GM12878 (cell line): Measurements from ENCODE around the gene CTBP1. TPM values are rescaled to one million over a fixed set of nuclear protein-coding genes. Genes with fewer than 3 reads are reported as not detected.

Experiments
- ATAC-seq: fragments of 200-7000 bp; cut with Tn5 transposase; 3 replicates; pipeline ENCODE4 v1.9.1; 2020; ENCODE audit warnings: mild to moderate bottlenecking, moderate library complexity
- BruUV-seq: library from RNA; stranded (reverse); fragments of 400-500 nt; replicated peaks from 2 replicates; lab custom pipeline; 2021; lab: Mats Ljungman, UMichigan
- CTCF ChIA-PET: fragments of 300-600 bp; sonication (Branson Sonifier 250); formaldehyde crosslinking; extraction: SDS; loops from one replicate; lab custom pipeline; 2021; ENCODE audit warnings: inconsistent platforms; lab: Yijun Ruan, JAX
- POLR2A ChIA-PET: fragments of 350-600 bp; formaldehyde crosslinking; extraction: SDS; loops from one replicate; lab custom pipeline; 2021; ENCODE audit warnings: inconsistent platforms; lab: Charles Lee
- RAD21 ChIA-PET: fragments of 300-600 bp; sonication (Branson Sonifier 250); formaldehyde crosslinking; loops from one replicate; lab custom pipeline; 2023; ENCODE audit warnings: antibody characterized with exemption; ENCODE audit not compliant: unreplicated experiment; lab: Charles Lee
- SMC1A ChIA-PET: fragments of 300-600 bp; sonication (Branson Sonifier 250); formaldehyde crosslinking; loops from one replicate; lab custom pipeline; 2023; ENCODE audit not compliant: unreplicated experiment, uncharacterized antibody; lab: Charles Lee
- DNase-seq: peaks from one replicate; pipeline ENCODE4 v3.0.0-alpha.2; 2011; ENCODE audit warnings: low read depth, low spot score
- FAIRE-seq: peaks from 3 replicates; lab custom pipeline; 2011; peaks lifted over from hg19 to GRCh38; lab: Jason Lieb, UNC
- H2AFZ ChIP-seq: 2 replicates; pipeline ENCODE4 v1.6.0; 2011; ENCODE audit warnings: low read depth, low read length, control low read depth; ENCODE audit not compliant: control insufficient read depth
- H3K27ac ChIP-seq: 2 replicates; pipeline ENCODE4 v1.5.1; 2011; ENCODE audit warnings: control low read depth; ENCODE audit not compliant: control insufficient read depth, insufficient read depth
- H3K27me3 ChIP-seq, 2 experiments: replicated peaks in 1 of 2; 2 replicates each; pipeline versions ENCODE4 v1.6.0 to v1.6.1; 2011; ENCODE audit warnings: low read length in 1 of 2; ENCODE audit not compliant: control insufficient read depth in 2 of 2, insufficient read depth in 2 of 2
- H3K36me3 ChIP-seq, 2 experiments: 2 replicates each; pipeline ENCODE4 v1.5.1; 2011; ENCODE audit warnings: low read length in 1 of 2; ENCODE audit not compliant: control insufficient read depth in 2 of 2, insufficient read depth in 2 of 2
- H3K4me1 ChIP-seq: 2 replicates; pipeline ENCODE4 v1.6.1; 2011; ENCODE audit warnings: mild to moderate bottlenecking, low read length, moderate library complexity, mixed read lengths; ENCODE audit not compliant: control insufficient read depth, insufficient read depth
- H3K4me2 ChIP-seq: 2 replicates; pipeline ENCODE4 v1.6.0; 2011; ENCODE audit warnings: control low read depth; ENCODE audit not compliant: control insufficient read depth, insufficient read depth
- H3K4me3 ChIP-seq: fragments of 200-600 bp; sonication (generic); 2 replicates; pipeline ENCODE4 v1.5.1; 2016
- H3K79me2 ChIP-seq: 2 replicates; pipeline ENCODE4 v1.6.0; 2011; ENCODE audit warnings: low read length; ENCODE audit not compliant: control insufficient read depth, insufficient read depth
- H3K9ac ChIP-seq: 2 replicates; pipeline ENCODE4 v1.8.0; 2011; ENCODE audit warnings: low read length, control low read depth, mixed read lengths; ENCODE audit not compliant: control insufficient read depth, insufficient read depth
- H3K9me3 ChIP-seq: replicated peaks from 3 replicates; pipeline ENCODE4 v1.5.1; 2011; ENCODE audit warnings: mild to moderate bottlenecking, low read length; ENCODE audit not compliant: control insufficient read depth, insufficient read depth
- H4K20me1 ChIP-seq: 2 replicates; pipeline ENCODE4 v1.6.0; 2011; ENCODE audit not compliant: control insufficient read depth, insufficient read depth
- ATF2 ChIP-seq: IDR thresholded peaks from 2 replicates; pipeline ENCODE4 v1.6.1; 2012; ENCODE audit warnings: low read length, inconsistent platforms
- ATF3 ChIP-seq: IDR thresholded peaks from 2 replicates; pipeline ENCODE4 v1.6.1; 2011; ENCODE audit warnings: low read depth, mild to moderate bottlenecking, low read length, moderate library complexity, borderline replicate concordance; ENCODE audit errors: extremely low read depth
- BHLHE40 ChIP-seq, 2 experiments: fragments of 450-650 bp in 1 of 2; IDR thresholded peaks; 2 replicates each; pipeline ENCODE4 v1.6.1; 2011 to 2017; ENCODE audit warnings: low read depth in 2 of 2, borderline replicate concordance in 1 of 2, improper control_type of control experiment in 1 of 2, low read length in 1 of 2, mild to moderate bottlenecking in 1 of 2
- CREM ChIP-seq: IDR thresholded peaks from 2 replicates; pipeline ENCODE4 v1.6.1; 2014; ENCODE audit warnings: antibody characterized with exemption, low read depth
- CTCF ChIP-seq, 3 experiments: IDR thresholded peaks in 2 of 3; conservative IDR thresholded peaks in 1 of 3; 2 replicates each; pipeline ENCODE4 v1.5.1; 2011; ENCODE audit warnings: low read depth in 3 of 3, low read length in 3 of 3, mild to moderate bottlenecking in 3 of 3, control low read depth in 2 of 3, moderate library complexity in 2 of 3, inconsistent platforms in 1 of 3, mixed read lengths in 1 of 3; ENCODE audit not compliant: control insufficient read depth in 2 of 3, insufficient read depth in 1 of 3; ENCODE audit errors: extremely low read depth in 1 of 3
- ETV6 ChIP-seq, 2 experiments: fragments of 450-650 bp in 1 of 2; IDR thresholded peaks in 1 of 2; conservative IDR thresholded peaks in 1 of 2; 2 replicates each; pipeline ENCODE4 v1.6.1; 2014; ENCODE audit warnings: antibody characterized with exemption in 1 of 2, borderline replicate concordance in 1 of 2, low read depth in 1 of 2, mild to moderate bottlenecking in 1 of 2, moderate library complexity in 1 of 2
- MTA3 ChIP-seq: IDR thresholded peaks from 2 replicates; pipeline ENCODE4 v1.6.1; 2012; ENCODE audit warnings: low read length, inconsistent platforms, borderline replicate concordance
- POLR2A ChIP-seq: IDR thresholded peaks from 2 replicates; pipeline ENCODE4 v1.6.1; 2011; ENCODE audit warnings: low read depth, mild to moderate bottlenecking, low read length
- RELA ChIP-seq: fragments of 450-650 bp; IDR thresholded peaks from 2 replicates; pipeline ENCODE4 v1.8.0; 2014; ENCODE audit warnings: borderline replicate concordance; ENCODE audit not compliant: partially characterized antibody
- SMC3 ChIP-seq: IDR thresholded peaks from 2 replicates; pipeline ENCODE4 v1.6.1; 2011; ENCODE audit warnings: low read length, improper control_type of control experiment, borderline replicate concordance
- SUPT20H ChIP-seq: IDR thresholded peaks from 2 replicates; pipeline ENCODE4 v1.6.1; 2011; ENCODE audit warnings: low read depth, mild to moderate bottlenecking, low read length, moderate library complexity, borderline replicate concordance; ENCODE audit not compliant: control insufficient read depth
- SUZ12 ChIP-seq: fragments of 200-600 bp; sonication (generic); IDR thresholded peaks from one replicate; pipeline ENCODE4 v1.6.1; 2018; ENCODE audit warnings: antibody characterized with exemption, mild to moderate bottlenecking; ENCODE audit not compliant: unreplicated experiment
- TARDBP ChIP-seq: IDR thresholded peaks from 2 replicates; pipeline ENCODE4 v1.6.1; 2016; ENCODE audit warnings: borderline replicate concordance
- TBL1XR1 ChIP-seq: IDR thresholded peaks from 2 replicates; pipeline ENCODE4 v1.6.1; 2012; ENCODE audit warnings: low read depth, low read length, improper control_type of control experiment
- ZBED1 ChIP-seq: IDR thresholded peaks from 2 replicates; pipeline ENCODE4 v1.6.1; 2016; ENCODE audit warnings: borderline replicate concordance
- ZZZ3 ChIP-seq: IDR thresholded peaks from 2 replicates; pipeline ENCODE4 v1.6.1; 2011; ENCODE audit warnings: low read depth; ENCODE audit not compliant: control insufficient read depth, insufficient read length
- WGBS: methylation state at CpG from one replicate; pipeline ENCODE4 v1.1.6; 2016; ENCODE audit warnings: low lambda C conversion rate; ENCODE audit not compliant: insufficient replicate concordance, insufficient coverage; ENCODE audit errors: missing lambda C conversion rate; 5-methylcytosine and 5-hydroxymethylcytosine counted together
- in situ Hi-C: fragments of 300-500 bp; cut with MboI; formaldehyde crosslinking; loops from 9 replicates; pipeline ENCODE4 v1.14.3; 2018; ENCODE audit warnings: mixed read lengths
- intact Hi-C: fragments of 100-400 bp; cut with micrococcal nuclease; formaldehyde crosslinking; loops from one replicate; pipeline ENCODE4 v1.14.2; 2022; ENCODE audit not compliant: unreplicated experiment
- polyA plus RNA-seq, 11 experiments: library from polyadenylated mRNA; depleted of rRNA in 4 of 11; unstranded in 6 of 11; stranded (reverse) in 5 of 11; fragments of >200 nt; fragmentation: Nextera tagmentation in 4 of 11; fragmentation: Illumina TruSeq in 1 of 11; extraction: Ambion mirVana in 4 of 11; extraction: Trizol in 1 of 11; gene quantifications; 1 replicate in 1 of 11; 2 replicates in 10 of 11; pipeline versions ENCODE4 v1.2.1 to v1.2.3, GENCODE V29; 2011 to 2016; ENCODE audit warnings: inconsistent platforms in 2 of 11, missing spikeins in 2 of 11, low read depth in 1 of 11
- total RNA-seq, 4 experiments: library from RNA; depleted of rRNA in 3 of 4; stranded (reverse); fragments of >200 nt in 3 of 4; fragmentation: Illumina TruSeq in 1 of 4; extraction: Trizol in 1 of 4; gene quantifications; 2 replicates each; pipeline versions ENCODE4 v1.2.1 to v1.2.3, GENCODE V29; 2013 to 2021

CTBP1 gene
- total and polyA plus RNA-seq, 10 of the 15 experiments (the other 5 are each of a cell fraction or from before 2014, with no cell fraction given), result 7.4 to 182 (median 63.1) TPM

GRCh38 chr4:1205586-1206298 lies 43.2 kb downstream of the CTBP1 start:
- Histone ChIP-seq H3K4me2 (no peak overlapping the region), H3K36me3 (no peaks in the 10 kb centered on the region; a peak in 2 of 4 replicates), H2AFZ (no peak overlapping the region), H3K27me3 (no peaks in the 10 kb centered on the region), H4K20me1 (no peaks in the 10 kb centered on the region), H3K9me3 (peaks cover 2% of the 10 kb centered on the region; the same call in 1 of the 3 replicates), H3K4me1 (peaks cover 34% of the 10 kb centered on the region), H3K27ac (no peak overlapping the region), H3K4me3 (no peak overlapping the region), H3K9ac (no peak overlapping the region), H3K79me2 (peaks cover 6% of the 10 kb centered on the region)
- intact Hi-C loops, result no loop called here
- ATAC-seq, result no peak
- in situ Hi-C loops, result no loop called here
- ChIA-PET SMC1A (no interaction called here), RAD21 (interaction anchor here (0.5 kb wide), 1 partner anchor 20 kb away, joined by 4 read pairs; no protein-coding TSS in a partner anchor), CTCF (no interaction called here), POLR2A (no interaction called here)
- no TSS peak for BruUV-seq
- WGBS, result 84% methylated on average over 15 of the region's 17 CpGs
- no peak for DNase-seq
- no peak for FAIRE-seq
- TF ChIP-seq ETV6 (conservative IDR thresholded peaks at IDR 0.05 in 1 of 2, IDR thresholded peaks at IDR 0.05 in 1 of 2; ENCODE audit: borderline replicate concordance in 1 of 2, low read depth in 1 of 2) (no peak), SMC3 (no peak), BHLHE40 (IDR thresholded peaks at IDR 0.05; ENCODE audit: borderline replicate concordance in 1 of 2, low read depth in 2 of 2, low read length in 1 of 2) (no peak), SUZ12 (no peak), ATF3 (no peak), CTCF (IDR thresholded peaks at IDR 0.05 in 2 of 3, conservative IDR thresholded peaks at IDR 0.05 in 1 of 3; ENCODE audit: control insufficient read depth in 2 of 3, extremely low read depth in 1 of 3, insufficient read depth in 1 of 3, low read depth in 3 of 3, low read length in 3 of 3) (no peak), RELA (no peak), ATF2 (no peak), MTA3 (no peak), CREM (no peak), ZZZ3 (no peak), ZBED1 (no peak), TBL1XR1 (no peak), TARDBP (no peak), SUPT20H (no peak), POLR2A (no peak)
